AML-193 (cell line): ENCODE measurements around the gene ZNF227.
"Not testable (repeated sequence)": the region's sequence is repeated elsewhere in the genome, so short reads cannot be mapped to it uniquely, and the experiment has no call there.

Source experiments
- DNase-seq, 2 experiments: peaks; one replicate each; lab custom pipeline; 2025; lab: John Stamatoyannopoulos, UW

ZNF227 gene

DNA sequence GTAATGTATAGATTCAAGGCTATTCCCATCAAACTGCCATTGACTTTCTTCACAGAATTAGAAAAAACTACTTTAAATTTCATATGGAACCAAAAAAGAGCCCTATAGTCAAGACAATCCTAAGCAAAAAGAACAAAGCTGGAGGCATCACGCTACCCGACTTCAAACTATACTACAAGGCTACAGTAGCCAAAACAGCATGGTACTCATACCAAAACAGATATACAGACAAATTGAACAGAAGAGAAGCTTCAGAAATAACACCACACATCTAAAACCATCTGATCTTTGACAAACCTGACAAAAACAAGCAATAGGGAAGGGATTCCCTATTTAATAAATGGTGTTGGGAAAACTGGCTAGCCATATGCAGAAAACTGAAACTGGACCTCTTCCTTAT lies 40.0 kb downstream of the ZNF227 start:
- not testable (repeated sequence) for DNase-seq

GRCh38 chr19:44253392-44253791 lies 41.1 kb downstream of the ZNF227 start:
- not testable (repeated sequence) for DNase-seq

GRCh38 chr19:44254496-44254895 lies 42.2 kb downstream of the ZNF227 start:
- no peak for DNase-seq

DNA sequence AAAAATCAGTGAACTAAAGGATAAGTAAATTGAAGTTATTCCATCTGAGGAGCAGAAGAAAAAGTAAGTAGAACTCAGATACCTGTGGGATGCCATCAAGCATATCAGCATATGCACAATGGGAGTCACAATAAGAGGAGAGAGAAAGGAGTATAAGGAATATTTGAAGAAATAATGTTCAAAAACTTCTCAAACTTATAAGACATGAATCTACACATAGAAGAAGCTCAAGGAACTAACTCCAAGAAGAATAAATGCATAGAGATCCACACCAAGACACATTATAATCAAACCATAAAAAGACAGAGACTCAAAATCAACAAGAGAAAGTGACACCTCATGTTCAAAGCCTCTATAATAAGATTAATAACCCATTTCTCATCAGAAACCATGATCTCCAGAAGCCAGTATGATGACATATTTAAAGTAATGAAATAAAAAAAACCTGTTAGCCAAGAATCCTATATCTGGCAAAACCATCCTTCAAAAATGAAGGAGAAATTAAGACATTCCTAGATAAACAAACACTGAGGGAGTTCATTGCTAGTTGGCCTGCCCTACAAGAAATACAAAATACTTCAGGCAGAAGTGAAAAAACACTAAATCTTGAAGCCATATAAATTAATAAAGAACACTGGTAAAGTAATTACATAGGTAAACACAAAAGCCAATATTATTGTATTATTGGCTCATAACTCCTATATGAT lies 43.5 kb downstream of the ZNF227 start:
- no peak for DNase-seq

- DNase-seq = no peak
Observed at GRCh38 chr19:44258136-44258535, 45.8 kb downstream of the ZNF227 start.

- no peak for DNase-seq
Observed at GRCh38 chr19:44258835-44259413, 46.6 kb downstream of the ZNF227 start.

GRCh38 chr19:44260343-44260681 lies 48.0 kb downstream of the ZNF227 start:
- DNase-seq = no peak

DNA sequence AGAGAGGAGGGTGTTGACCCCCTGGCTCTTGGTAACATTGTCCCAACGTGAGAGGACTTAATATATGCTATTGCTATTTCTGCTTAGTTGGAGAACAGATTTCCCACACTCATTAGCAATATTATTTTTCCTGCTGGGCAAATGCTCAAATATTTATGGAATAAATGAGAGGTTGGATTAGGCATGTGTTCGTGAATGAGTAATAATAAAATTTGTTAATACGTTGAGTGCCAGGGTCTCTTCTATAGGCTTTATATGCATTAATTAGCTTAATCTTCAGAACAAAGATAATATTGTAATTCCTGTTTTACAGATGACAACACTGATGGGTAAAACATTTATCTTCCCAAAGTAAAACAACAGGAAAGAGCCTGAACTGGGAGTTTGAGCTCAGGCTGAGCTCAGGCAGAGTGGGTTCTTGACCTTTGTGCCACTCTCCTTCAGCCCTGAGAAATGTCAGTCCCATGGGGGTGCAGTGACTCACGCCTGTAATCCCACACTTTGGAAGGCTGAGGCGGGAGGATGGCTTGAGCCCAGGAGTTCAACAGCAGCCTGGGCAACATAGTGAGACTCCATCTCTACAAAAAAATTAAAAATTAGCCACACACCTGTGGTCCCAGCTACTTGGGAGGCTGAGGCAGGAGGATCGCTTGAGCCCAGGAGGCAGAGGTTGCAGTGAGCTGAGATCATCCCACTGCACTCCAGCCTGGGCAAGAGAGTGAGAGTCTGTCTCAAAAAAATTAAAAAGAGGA lies 48.5 kb downstream of the ZNF227 start:
- DNase-seq = no peak

GRCh38 chr19:44277331-44277730 lies 65.0 kb downstream of the ZNF227 start:
- DNase-seq = no peak

DNA sequence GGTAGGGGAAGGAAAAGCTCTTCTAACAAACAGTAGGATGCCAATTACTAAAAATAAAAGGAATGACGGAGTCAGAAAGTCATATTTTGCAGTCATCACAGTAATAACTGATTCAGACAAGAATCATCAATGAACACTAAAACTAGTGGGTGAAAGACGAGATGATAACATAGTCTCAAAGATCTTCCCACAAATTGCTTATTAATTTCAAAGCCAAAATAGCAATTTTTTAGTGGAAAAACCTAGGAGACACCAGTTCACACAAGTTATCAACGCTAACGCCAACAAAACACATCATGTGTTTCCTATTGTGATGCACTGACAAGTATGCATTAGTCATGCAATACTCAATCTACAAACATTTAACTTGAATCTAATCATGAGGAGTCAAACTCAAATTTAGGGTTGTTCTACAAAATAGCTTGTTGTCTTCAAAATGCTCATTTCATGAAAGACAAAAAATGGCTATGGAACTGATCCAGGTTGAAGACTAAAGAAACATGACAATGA lies 65.9 kb downstream of the ZNF227 start:
- no peak for DNase-seq

GRCh38 chr19:44280916-44281315 lies 68.6 kb downstream of the ZNF227 start:
- no peak for DNase-seq

DNA sequence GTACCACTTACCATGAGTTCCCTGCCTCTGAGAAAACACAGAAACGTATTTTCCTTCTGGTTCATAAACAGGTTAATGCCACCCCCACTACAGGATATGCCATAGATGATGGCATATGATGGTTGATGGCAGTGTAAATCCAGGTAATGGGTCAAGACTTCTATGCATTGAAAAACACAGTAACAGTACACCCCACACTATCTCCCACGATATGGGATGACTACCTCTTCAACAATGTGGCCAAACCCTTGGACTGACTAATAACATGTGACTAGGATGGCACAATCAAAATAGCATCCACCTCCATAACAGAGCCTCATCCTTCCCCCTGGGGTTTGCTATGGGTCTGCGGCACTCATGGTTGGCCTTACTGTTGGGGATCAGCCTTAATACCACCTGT lies 70.5 kb downstream of the ZNF227 start:
- DNase-seq = no peak

DNA sequence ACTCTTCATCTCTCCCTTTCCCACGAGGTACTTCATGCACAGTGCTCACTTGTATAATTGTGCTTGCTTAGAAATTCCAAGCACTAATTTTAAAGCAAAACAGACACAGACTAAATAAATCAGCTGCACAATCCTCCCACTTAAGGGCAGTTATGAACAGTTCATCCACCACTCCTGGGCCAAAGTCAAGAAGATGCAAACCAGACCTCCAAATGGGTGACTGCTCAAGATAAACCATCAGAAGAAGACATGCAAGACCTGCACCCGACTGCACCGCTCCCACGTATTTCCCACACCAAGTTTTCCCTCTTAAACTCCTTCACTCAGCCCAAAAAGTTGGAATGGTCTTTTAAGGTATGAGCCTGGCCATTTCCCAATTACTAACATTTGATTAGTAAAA lies 72.6 kb downstream of the ZNF227 start:
- no peak for DNase-seq
